Endodermal cell (in vitro differentiated cells): ENCODE measurements around the gene TSEN34. TPM values are rescaled to one million over a fixed set of nuclear protein-coding genes. Genes with fewer than 3 reads are reported as not detected.

Experiments
- DNase-seq: peaks from one replicate; pipeline ENCODE4 v3.0.0-alpha.2; 2017
- H3K27ac ChIP-seq: 2 replicates; pipeline ENCODE4 v1.5.1; 2013; ENCODE audit warnings: mild to moderate bottlenecking, low read depth, low read length, moderate library complexity
- H3K27me3 ChIP-seq: 2 replicates; pipeline ENCODE4 v1.6.1; 2013; ENCODE audit warnings: mild to moderate bottlenecking, low read length, moderate library complexity; ENCODE audit not compliant: insufficient read depth, control insufficient read depth, poor library complexity, severe bottlenecking
- H3K36me3 ChIP-seq: 2 replicates; pipeline ENCODE4 v1.7.0; 2013; ENCODE audit warnings: mild to moderate bottlenecking, low read length, moderate library complexity; ENCODE audit not compliant: control insufficient read depth, insufficient read depth
- H3K4me1 ChIP-seq: one replicate; pipeline ENCODE4 v1.7.0; 2013; ENCODE audit warnings: low read length; ENCODE audit not compliant: control insufficient read depth, insufficient read depth
- H3K4me3 ChIP-seq: 2 replicates; pipeline ENCODE4 v1.5.1; 2013; ENCODE audit warnings: mild to moderate bottlenecking, low read length, moderate library complexity
- H3K9ac ChIP-seq: 2 replicates; pipeline ENCODE4 v1.6.1; 2013; ENCODE audit warnings: mild to moderate bottlenecking, low read length, moderate library complexity; ENCODE audit not compliant: poor library complexity, severe bottlenecking; ENCODE audit errors: extremely low read depth
- H3K9me3 ChIP-seq: 2 replicates; pipeline ENCODE4 v1.6.1; 2013; ENCODE audit warnings: mild to moderate bottlenecking, low read length, moderate library complexity; ENCODE audit not compliant: control insufficient read depth
- H3K27ac Mint-ChIP-seq: 2 replicates; pipeline ENCODE4 v1.8.0; 2020; ENCODE audit warnings: mixed read lengths
- H3K27me3 Mint-ChIP-seq: 2 replicates; pipeline ENCODE4 v1.8.0; 2021; ENCODE audit warnings: mild to moderate bottlenecking, mixed read lengths; ENCODE audit not compliant: insufficient read depth
- H3K36me3 Mint-ChIP-seq: 2 replicates; pipeline ENCODE4 v1.8.0; 2020; ENCODE audit warnings: low read depth, mixed read lengths
- H3K4me1 Mint-ChIP-seq: 2 replicates; pipeline ENCODE4 v1.8.0; 2020; ENCODE audit warnings: mixed read lengths
- H3K4me3 Mint-ChIP-seq: 2 replicates; pipeline ENCODE4 v1.8.0; 2020; ENCODE audit warnings: mild to moderate bottlenecking, moderate library complexity, mixed read lengths
- H3K9me3 Mint-ChIP-seq: 2 replicates; pipeline ENCODE4 v1.8.0; 2020; ENCODE audit warnings: mild to moderate bottlenecking, mixed read lengths
- WGBS, 2 experiments: methylation state at CpG; one replicate each; pipeline versions ENCODE4 v1.1.5 to v1.1.7; 2013; ENCODE audit warnings: missing lambda C conversion rate in 2 of 2, mixed read lengths in 1 of 2; ENCODE audit not compliant: insufficient coverage in 1 of 2, insufficient read length in 1 of 2; 5-methylcytosine and 5-hydroxymethylcytosine counted together
- total RNA-seq, 2 donors: library from RNA; stranded (reverse); fragmentation: NEBNext Ultra II Directional in 1 of 2; extraction: Animal tissue kit (Norgen Biotek cat#: 25700) in 1 of 2; gene quantifications; 2 replicates in 1 of 2; 3 replicates in 1 of 2; pipeline ENCODE4 v1.2.1, GENCODE V29; 2021
- TF ChIP-seq, protein P1 (sequence below): fragments of 200-600 bp; sonication (generic); conservative IDR thresholded peaks from 2 replicates; pipeline ENCODE4 v1.5.0; 2021; ENCODE audit warnings: antibody characterized with exemption, mild to moderate bottlenecking

The TSEN34 gene
- total RNA-seq, 2 donors from 2014 or later: 26.0 to 27.5 TPM

DNA sequence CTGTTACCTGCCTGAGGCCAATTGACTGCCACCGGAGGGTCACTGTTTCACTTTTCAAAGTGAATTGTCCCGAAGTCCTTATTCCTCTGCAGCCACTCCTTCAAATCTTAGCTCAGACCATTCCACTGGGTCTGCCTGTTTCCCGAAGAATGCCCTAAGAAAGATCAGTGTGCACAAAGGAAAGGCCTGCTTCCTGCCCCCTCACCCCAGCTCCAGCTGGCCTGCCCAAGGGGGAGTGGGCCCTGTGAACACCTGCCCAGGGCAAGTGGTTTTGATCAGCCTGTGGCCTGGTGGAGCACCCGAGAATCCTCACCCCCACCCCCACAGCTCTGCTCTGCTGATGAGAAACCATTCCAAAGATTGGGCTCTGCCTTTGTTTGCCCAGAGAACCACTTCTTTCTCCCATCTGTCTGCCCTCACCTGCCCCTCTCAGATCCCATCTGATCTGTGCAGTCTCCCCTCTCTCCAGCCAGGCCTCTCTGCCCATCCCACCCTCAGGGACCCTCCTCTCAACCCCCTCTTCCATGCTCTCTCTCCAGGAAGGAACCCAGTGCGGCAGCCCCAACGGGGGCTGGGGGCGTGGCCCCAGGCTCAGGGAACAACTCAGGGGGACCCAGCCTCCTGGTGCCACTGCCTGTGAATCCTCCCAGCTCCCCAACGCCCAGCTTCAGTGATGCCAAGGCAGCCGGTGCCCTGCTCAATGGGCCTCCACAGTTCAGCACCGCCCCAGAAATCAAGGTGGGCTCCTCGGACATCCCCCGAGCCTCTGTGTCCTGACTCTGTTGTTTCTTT, 41.9 kb upstream of the TSEN34 start:
- no peak overlapping the region for H3K4me3 ChIP-seq
- Mint-ChIP-seq H3K36me3 (peaks cover 74% of the 10 kb centered on the region), H3K27ac (peak overlapping the region; percentile 26), H3K4me1 (no peaks in the 10 kb centered on the region), H3K9me3 (no peaks in the 10 kb centered on the region), H3K27me3 (no peaks in the 10 kb centered on the region), H3K4me3 (no peak overlapping the region)
- no peak overlapping the region for H3K27ac ChIP-seq
- no peak overlapping the region for H3K9ac ChIP-seq
- peaks cover 90% of the 10 kb centered on the region for H3K36me3 ChIP-seq
- no peaks in the 10 kb centered on the region for H3K27me3 ChIP-seq
- H3K4me1 ChIP-seq: no peaks in the 10 kb centered on the region
- no peaks in the 10 kb centered on the region for H3K9me3 ChIP-seq
- 92 to 96% methylated on average over 7 to 12 of the region's 12 CpGs for WGBS, 2 experiments
- TF ChIP-seq, protein P1, sequence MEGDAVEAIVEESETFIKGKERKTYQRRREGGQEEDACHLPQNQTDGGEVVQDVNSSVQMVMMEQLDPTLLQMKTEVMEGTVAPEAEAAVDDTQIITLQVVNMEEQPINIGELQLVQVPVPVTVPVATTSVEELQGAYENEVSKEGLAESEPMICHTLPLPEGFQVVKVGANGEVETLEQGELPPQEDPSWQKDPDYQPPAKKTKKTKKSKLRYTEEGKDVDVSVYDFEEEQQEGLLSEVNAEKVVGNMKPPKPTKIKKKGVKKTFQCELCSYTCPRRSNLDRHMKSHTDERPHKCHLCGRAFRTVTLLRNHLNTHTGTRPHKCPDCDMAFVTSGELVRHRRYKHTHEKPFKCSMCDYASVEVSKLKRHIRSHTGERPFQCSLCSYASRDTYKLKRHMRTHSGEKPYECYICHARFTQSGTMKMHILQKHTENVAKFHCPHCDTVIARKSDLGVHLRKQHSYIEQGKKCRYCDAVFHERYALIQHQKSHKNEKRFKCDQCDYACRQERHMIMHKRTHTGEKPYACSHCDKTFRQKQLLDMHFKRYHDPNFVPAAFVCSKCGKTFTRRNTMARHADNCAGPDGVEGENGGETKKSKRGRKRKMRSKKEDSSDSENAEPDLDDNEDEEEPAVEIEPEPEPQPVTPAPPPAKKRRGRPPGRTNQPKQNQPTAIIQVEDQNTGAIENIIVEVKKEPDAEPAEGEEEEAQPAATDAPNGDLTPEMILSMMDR: no peak
- DNase-seq: no peak

DNA sequence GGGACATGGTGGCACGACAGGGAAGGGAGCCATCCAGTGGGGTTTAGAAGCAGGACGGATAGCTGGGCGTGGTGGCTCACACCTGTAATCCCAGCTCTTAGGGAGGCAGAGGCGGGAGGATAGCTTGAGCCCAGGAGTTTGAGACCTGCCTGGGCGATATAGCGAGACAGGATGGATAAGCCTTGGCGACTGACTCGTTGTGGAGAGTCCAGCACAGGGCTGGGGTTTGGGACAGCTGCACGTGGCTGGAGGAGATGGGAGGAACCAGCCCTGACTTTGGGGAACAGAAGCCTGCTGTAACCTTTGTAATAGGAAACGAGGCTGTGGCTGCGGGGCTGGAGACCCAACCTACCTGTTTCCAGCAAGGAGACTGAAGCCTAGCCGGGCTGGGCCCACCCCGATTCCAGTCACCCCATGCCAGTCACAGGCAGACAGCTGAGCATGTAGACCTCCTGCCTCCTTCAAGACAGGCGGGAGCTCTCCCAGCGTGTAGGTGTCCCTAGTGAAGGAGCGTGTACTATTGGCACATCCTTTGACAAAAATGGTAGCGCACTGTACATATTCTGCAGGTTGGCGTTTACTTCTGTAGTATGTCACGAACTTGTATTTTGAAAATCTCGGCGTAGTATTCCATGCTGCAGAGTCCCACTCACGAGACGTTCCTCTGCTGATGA, 39.6 kb upstream of the TSEN34 start:
- H3K36me3 ChIP-seq: peaks cover 89% of the 10 kb centered on the region
- no peak overlapping the region for H3K9ac ChIP-seq
- no peaks in the 10 kb centered on the region for H3K27me3 ChIP-seq
- H3K27me3 Mint-ChIP-seq: no peaks in the 10 kb centered on the region
- 94 to 97% methylated on average over 20 to 23 of the region's 23 CpGs for WGBS, 2 experiments
- no peak overlapping the region for H3K27ac ChIP-seq
- H3K4me1 ChIP-seq: no peaks in the 10 kb centered on the region
- H3K4me3 ChIP-seq: no peak overlapping the region
- DNase-seq: no peak
- no peak overlapping the region for H3K4me3 Mint-ChIP-seq
- no peak overlapping the region for H3K27ac Mint-ChIP-seq
- TF ChIP-seq, protein P1: no peak
- no peaks in the 10 kb centered on the region for H3K9me3 ChIP-seq
- peaks cover 74% of the 10 kb centered on the region for H3K36me3 Mint-ChIP-seq
- no peaks in the 10 kb centered on the region for H3K9me3 Mint-ChIP-seq
- no peaks in the 10 kb centered on the region for H3K4me1 Mint-ChIP-seq

DNA sequence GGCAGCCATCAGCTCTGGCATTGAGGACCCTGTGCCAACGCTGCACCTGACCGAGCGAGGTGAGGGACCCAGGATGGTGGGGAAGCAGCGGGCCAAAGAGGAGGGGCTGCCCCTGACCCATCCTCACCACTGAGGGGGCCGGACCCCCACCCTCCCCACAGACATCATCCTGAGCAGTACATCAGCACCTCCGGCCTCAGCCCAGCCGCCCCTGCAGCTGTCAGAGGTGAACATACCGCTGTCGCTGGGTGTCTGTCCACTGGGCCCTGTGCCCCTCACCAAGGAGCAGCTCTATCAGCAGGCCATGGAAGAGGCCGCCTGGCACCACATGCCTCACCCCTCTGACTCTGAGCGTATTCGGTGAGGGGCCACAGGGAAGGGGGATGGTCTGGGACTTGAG, 38.8 kb upstream of the TSEN34 start:
- Histone ChIP-seq H3K27ac (no peak overlapping the region), H3K36me3 (peaks cover 87% of the 10 kb centered on the region), H3K27me3 (no peaks in the 10 kb centered on the region), H3K9me3 (no peaks in the 10 kb centered on the region), H3K4me3 (no peak overlapping the region), H3K9ac (no peak overlapping the region), H3K4me1 (no peaks in the 10 kb centered on the region)
- Mint-ChIP-seq H3K27ac (no peak overlapping the region), H3K4me3 (no peak overlapping the region), H3K36me3 (peaks cover 70% of the 10 kb centered on the region), H3K27me3 (no peaks in the 10 kb centered on the region), H3K4me1 (no peaks in the 10 kb centered on the region), H3K9me3 (no peaks in the 10 kb centered on the region)
- TF ChIP-seq, protein P1: no peak
- WGBS, 2 experiments: 94 to 97% methylated on average over 6 to 12 of the region's 12 CpGs
- no peak for DNase-seq
